DLD1 (cell line): ENCODE measurements around the gene KCNQ1.

Source experiments
- in situ Hi-C: cut with HindIII; loops from 2 replicates; pipeline ENCODE4 v1.10.0; 2017; ENCODE audit warnings: low sequenced_read_pairs

Gene KCNQ1

DNA sequence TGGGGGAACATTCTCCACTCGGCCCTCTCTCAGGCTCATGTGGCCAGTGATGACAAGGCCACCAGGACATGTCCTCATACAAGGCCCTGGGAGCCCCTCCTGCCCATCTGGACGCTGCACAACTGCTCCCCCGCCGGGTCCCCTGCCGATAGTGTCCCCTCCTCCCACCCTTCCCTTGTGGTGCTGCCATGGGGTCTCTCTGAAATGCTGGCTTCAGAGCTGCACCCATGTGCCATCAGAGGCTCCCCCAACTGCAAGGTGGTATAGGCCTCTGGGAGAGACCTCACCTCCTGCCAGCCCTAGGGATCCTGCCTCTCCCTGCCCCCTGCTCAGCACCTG is 142.0 kb downstream of the KCNQ1 start:
- in situ Hi-C loops: no loop called here

DNA sequence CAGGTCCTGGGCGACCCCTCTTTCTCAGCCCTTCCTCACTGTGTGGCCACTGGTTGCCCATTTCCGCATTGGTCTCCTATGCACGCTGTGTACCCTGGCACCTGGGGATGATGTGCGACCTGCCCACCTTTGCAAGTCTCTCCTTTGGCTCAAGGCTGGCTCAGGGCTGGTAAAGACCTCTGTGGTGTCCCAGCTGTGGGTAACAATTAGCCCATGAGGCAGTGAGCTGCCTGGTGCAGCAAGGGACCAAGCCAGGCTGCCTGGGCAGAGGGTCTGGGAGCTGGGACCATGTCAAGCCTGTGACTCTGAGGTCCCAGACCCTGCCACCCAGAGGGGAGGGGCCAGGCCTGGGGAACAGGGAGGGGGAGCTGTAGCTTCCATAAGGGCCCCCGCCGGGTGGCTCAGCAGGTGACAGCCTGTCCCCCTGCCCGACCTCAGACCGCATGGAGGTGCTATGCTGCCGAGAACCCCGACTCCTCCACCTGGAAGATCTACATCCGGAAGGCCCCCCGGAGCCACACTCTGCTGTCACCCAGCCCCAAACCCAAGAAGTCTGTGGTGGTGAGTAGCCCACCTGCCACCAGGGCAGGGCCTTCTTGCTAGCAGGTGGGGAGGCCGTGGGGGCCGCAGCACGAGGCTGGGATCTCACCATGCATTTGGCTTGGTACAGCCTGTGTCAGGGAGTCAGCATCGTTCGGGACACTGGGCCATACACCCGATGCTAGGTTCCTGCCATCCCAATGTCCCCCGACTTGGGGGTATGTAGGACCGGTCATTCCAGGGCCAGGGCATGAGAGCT is 142.5 kb downstream of the KCNQ1 start:
- in situ Hi-C loops: no loop called here

DNA sequence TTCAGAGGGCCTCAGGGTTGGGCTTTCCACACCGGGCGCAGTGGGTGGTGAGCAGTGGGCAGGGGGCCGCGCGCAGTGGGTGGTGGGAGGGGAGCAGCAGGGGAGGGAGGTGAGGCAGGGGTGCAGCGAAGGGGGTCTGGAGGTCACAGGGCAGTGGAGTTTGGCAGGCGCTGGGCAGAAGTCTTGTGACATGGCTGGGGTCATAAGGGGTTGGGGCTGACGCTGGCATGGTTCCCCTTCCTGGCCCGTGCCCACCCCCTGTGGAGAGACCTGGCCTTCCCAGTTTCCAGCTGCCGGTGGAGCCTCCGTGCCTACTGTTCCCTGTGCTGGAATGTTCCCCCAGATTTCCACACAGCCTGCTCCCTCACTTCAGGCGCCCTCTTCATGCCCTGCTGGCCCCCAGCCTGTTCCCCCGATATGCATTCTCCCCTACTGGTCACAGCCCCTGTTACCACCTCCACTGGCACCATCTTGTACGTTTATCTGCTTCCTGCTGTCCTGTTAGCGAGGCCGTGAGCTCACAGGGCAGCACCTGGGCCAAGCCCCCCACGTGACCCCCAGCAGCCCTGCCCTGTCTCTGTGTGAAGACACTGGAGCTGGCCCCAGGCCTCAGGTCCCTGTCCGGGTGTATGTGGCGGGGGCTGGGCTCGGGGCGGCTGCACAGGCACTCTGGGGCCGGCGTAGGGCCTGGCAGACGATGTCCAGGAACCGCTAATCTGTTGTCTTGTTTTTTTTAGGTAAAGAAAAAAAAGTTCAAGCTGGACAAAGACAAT is 143.4 kb downstream of the KCNQ1 start:
- in situ Hi-C loops: no loop called here

DNA sequence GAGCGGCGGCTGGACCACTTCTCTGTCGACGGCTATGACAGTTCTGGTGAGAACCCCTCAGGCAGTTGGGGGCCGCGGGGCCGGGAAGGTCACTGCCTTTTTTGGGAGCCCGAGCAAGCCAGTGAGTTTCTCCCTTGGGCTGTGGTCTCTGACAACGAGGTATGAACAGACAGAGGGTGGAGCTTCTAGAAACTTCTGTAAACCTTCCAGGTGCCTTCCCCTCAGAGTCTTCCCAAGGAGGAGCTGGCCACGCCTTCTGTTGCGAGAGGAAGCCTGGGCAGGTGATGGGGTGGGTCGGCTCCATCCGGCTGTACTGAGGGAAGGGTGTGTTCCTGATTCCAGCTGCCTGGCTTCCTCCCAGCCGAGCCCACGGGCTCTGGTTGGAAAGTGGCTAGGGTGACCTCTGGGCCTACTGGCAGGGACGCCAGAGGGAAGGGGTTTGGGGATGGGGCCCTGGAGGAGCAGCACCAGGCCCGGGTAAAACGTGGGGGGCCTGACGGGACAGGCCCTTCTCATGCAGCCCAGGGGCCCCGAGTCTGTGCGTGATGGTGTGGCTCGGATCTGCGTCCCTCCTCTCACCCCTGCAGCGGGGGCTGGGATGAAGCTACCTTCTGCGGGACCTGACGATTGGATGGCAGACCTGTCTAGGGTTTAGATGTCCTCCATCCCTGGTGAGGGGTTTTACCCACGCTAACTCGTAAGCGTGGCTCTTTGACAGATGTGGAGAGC is 144.2 kb downstream of the KCNQ1 start:
- in situ Hi-C loops: no loop called here

DNA sequence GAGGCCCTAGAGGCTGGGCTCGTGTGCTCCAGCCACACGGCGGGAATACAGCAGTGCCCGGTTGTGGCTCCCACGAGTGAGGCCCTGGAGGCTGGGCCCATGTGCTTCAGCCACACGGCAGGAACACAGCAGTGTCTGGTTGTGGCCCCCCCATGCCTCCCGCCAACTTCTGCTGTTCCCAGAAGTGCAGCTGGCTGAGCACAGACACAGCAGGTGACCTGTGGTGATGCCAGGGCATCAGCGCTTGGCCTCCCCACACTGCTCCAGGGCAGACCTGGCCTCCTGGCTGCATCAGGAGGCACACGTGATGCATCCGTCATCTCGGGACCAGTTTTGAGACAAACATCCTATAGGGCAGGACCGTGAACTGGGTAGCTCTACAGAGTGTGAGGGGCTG is 144.7 kb downstream of the KCNQ1 start:
- in situ Hi-C loops: no loop called here

DNA sequence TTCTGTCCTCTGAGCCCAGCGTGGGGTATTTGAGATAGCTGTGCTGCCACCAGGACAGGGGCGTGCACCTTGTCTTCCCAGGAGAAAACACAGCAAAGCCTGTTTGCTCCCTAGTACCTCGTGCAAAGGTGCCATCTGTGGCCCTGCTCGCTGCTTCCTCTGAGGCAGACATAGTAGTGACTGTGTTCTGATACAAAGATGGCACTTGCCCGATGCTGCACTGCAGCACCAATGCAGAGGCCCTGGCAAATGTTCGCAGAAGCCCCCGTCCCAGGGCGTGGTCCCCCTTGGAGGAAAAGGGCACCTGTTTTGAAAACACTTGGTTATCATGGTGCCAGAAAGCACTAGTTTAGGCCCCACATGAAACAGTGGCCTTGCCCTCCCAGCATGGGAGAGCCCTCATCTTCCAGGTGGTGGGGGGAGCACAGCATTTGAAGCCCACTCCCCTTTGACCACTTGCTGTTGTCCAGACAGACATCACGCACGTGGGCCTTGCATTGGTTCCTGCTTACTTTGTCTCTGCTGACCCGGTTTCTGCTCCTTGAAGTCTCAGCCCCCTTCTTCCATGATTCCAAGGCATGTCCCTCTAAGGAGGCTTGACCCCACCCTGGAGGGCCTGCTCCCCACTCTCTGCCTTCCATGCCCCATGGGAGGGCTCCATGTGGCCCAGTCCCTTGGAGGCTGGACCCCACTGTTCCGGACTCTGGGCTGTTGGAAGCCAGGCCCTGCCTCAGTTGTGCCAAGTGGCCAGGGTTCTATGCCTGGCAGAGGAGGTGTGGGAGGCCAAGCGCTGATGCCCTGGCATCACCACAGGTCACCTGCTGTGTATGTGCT is 145.5 kb downstream of the KCNQ1 start:
- in situ Hi-C loops: no loop called here

DNA sequence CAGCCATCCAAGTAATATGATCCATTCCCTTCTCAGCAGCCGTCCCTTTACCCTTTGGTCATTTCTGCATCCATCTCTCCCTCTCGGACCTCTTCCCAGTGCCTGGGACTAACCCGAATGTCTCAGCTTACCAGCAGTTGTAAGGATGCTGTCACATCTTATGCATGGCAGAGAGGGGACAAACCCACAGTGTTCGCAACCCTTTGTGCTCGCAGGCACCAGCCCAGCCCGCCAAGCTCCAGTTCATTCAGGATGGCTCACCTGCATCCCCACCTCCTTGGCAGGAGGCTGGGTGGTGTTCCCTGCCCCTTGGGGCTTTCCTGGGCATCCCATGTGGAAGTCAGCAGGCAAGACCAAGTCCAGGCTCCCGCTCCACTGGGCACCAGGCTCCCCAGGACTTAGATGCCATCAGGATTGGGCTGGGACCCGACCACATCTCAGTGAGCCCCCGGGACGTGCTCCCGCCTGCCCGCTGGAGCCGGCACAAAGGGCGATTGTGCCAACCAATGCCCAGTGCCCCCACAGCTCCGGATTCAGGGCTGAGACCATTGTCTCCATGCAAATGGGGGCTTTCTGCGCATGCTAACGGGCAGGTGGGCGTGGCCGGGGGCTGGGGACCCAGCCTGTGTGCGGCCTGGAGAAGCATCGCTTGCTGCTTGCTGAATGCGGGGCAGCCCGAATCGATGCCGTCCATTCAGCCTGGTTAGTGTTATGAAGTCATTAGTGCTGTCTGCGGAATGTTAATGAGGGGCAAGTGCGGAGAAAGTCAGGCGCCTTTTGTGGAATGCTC is 146.4 kb downstream of the KCNQ1 start:
- in situ Hi-C loops: no loop called here

DNA sequence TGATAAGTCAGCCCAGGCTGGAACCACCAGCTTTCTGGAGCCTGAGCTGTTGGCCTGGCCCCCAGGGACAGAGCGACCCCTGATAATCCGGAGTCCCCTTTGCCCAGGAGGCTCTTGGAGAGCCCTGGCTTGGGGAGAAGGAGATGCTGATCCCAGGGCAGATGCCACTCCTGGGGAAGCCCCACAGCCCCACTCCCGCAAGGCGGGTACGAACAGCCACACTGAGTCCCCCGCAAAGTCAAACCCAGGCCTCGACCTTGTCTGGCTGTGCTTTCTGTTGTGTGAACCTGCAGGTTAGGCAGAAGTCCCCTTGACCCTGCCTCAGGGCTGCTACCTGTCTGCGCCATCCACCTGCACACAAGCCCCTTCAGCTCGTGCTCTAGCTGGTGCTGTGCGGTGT is 147.0 kb downstream of the KCNQ1 start:
- in situ Hi-C loops: no loop called here

DNA sequence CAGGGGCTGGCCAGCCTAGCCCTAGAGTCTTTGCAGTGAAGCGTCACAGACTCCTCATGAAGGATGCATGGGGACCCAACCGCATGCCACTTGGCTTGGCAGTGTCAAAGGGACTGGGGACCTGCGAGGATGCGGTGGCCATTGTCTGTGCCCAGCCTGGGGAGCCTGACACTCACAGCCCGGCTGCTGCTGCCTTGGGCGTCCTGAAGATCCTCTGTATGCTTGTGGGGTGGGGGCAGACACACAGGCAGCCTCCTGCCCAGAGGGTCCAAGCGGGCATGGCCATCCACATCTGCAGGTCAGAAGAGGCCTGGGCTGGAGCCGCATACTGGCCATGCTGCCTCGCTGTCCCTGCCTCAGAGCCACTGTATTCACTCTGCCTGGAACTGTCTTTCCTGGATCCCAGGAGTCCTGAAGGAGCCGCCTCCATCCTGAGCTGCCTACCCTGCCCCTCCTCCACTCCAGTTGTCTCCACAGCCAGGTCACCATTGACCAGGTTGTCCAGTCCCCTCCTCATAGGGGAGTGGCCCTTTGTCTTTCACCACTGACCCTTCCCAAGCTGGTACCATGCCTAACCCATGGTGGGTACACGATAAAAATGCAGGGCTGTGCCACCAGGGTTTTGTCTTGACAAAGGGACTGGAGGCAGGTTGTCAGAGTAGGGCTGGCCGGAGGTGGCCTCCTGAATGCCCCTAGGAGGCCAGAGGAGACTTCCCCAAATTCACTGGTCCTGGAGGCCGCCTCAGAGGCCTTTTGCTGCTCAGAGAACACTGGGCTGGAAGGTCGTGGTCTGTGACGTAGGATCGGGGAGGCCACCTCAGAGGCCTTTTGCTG is 148.0 kb downstream of the KCNQ1 start:
- in situ Hi-C loops: no loop called here

DNA sequence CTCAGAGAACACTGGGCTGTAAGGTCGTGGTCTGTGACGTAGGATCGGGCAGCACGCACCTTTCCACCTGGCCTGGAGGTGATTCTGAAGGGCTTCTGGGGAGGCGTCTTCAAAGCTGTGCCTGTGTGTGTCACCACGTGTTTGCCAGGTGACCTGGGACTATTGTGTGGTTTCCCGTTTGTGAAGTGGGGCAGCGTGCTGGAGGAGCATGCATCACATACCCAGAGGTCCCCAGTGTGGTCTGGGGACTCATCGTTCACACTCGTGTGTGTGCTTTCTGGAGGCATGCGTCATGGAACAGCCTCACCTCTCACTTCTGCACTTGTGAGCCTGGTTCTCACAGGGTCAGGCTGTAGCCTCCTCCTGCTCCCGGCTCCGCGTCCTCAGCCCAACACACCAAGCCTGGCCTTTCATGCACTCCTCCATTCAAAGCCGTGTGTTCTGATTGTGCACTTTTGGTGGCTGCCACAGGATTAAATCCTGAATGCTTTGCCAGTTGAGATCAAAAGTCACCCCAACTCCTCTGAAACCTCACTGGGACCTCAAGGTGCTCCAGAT is 148.7 kb downstream of the KCNQ1 start:
- in situ Hi-C loops: no loop called here

DNA sequence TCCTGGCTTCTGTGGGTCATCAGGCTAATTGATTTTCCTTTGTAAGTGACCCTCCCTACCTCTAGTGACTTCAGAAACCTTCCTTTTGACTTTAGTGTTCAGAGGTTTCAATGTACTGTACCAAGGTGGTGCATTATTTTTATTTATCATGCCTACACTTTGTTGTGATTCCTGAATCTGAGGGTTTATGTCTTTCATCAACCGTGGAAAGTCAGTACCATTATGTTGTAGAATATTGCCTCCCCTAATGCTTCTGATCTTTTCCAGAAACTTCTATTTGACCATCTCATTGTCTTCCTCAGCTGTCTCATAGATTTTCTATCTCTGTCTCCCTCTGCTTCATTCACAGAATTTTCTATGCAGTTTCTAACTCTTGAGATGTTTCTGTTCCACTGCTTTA is 149.5 kb downstream of the KCNQ1 start:
- in situ Hi-C loops: no loop called here

DNA sequence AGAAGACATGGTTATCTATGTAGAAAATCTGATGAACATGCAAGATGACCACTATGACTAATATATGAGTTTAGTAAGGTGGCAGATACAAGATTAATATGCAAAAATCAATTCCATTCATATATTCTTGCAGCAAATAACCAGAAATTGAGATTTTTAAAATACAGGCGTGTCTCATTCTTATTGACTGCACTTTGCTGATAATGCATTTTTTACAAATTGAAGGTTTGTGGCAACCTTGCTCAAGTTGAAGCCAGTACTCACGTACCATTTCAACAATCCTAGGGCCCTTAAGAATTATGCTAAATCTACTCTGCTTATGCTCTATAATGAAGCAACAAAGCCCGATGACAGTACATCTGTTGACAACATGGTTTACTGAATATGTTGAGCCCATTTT is 150.4 kb downstream of the KCNQ1 start:
- in situ Hi-C loops: no loop called here

DNA sequence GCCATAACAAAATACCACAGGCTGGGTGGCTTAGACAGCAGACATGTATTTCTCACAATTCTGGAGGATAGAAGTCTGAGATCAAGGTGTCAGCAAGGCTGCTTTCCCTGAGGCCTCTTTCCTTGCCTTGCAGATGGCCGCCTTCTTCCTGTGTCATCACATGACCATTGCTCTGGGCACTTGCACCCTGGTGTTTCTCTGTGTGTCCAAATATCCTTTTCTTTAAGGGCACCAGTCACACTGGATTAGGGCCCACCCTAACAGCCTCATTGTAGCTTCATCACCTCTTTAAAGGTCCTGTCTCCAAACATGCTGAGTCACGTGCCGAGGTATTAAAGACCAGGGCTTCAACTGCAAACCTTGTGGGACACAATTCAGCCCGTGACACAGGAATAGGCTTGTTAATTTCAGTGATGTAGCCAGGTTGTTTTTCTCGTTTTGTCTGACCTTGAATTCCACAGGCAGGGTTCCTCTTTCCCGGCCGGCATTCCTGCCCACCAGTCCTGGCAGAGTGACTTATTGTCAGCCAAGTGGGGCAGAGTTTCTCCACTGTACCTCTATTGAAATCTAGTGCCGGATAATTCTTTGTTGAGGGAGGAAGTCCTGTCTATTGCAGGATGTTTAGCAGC is 154.9 kb downstream of the KCNQ1 start:
- in situ Hi-C loops: loop anchor here (10.0 kb wide), 1 partner anchor 85 kb away; no protein-coding TSS in a partner anchor

DNA sequence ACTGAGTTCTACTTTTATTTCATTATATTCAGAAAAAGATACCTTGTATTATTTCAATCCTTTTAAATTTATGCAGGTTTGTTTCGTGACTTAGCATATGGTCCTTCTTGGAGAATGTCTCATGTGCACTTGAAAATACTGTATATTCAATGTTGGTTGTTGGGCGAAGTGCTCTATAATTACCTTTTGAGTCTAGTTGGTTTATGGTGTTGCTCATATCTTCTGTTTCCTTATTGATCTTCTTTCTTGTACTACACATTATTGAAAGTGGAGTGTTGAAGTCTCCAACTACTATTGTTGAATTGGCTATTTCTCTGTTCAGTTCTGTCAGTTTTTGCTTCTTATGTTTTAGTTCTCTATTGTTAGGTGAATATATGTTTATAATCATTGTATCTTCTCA is 164.5 kb downstream of the KCNQ1 start:
- in situ Hi-C loops: loop anchor here (5.0 to 10.0 kb wide), 2 partner anchors 52 to 75 kb away; no protein-coding TSS in a partner anchor

DNA sequence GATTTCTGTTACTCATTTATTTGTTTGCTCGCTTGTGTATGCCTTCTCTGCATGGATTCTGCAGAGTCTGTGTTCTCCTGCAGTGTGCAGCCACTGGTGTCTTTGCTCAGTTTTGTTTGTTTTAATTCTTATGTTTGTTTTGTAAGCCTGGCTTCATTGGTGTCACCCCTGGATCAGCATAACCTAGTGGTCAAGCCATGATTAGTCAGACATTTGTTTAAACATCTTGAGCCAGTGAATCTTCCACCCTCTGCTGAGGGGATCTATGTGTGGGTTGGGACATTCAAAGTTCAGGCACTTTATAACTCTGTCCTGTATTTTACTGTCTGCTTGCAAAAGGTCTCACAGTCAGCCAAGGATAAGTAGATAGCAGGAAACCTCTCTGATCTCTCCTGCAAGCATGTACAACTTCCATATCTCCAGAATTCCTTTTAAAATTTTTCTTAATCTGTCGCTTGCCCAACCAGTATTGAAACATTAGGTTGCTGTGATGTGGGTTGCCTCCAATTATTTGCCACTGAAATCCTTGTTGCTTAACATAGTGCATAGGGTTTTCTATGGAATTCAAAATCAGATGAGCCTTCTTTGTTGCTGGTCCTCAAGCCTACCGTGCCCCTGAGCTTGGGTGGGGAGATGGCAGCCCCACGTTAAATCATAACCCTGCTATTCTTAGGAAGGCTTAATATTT is 168.2 kb downstream of the KCNQ1 start:
- in situ Hi-C loops: no loop called here

DNA sequence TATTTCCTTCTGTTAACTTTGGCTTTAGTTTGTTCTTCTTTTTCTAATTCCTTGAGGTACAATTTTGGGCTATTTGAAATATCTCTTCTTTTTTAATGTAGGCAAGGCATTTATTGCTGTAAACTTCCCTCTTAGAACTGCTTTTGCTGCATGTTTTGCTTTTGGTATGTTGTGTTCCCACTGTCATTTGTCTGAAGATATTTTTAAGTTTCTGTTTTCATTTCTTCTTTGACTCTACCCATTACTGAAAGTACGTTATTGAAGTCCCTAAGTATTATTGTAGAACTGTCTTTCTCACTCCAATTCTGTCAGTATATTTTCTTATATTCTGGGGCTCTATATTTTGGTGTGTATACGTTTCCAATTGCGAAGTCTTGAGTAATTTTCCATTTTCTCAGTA is 177.1 kb downstream of the KCNQ1 start:
- in situ Hi-C loops: no loop called here

DNA sequence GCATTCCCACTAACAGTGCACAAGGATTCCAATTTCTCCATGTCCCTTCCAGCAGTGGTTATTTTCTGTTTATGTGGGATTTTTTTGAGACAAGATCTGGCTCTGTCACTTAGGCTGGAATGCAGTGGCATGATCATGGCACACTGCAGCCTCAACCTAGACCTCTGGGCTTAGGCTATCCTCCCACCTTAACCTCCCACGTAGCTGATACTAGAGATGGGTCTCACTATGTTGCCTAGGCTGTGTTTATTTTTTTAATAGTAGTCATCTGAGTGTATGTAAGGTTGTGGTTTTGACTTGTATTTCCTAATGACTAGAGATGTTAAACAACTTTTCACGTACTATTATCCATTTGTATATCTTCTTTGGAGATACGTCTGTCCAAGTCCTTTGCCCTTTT is 180.4 kb downstream of the KCNQ1 start:
- in situ Hi-C loops: no loop called here

DNA sequence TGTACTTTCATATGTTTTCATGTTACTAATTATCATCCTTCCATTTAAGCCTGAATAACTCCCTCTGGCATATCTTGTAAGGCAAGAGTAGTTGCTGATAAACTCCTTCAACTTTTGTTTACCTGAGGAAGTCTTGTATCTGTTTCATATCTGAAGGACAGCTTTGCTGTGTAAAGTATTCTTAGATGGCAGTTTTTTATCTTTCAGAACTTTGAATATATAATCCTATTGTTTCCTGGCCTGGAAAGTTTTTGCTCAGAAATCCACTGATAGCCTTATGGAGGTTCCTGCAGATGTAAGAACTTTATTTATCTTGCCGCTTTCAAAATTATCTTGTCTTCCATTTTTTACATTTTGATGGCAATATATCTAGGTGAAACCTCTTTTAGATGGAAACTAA is 185.9 kb downstream of the KCNQ1 start:
- in situ Hi-C loops: no loop called here
